Cardiac muscle cell (in vitro differentiated cells and primary cell): ENCODE results near the gene XXYLT1. TPM values are rescaled to one million over a fixed set of nuclear protein-coding genes. Genes with fewer than 3 reads are reported as not detected.

Experiments
- DNase-seq, 2 donors: peaks; one replicate each; pipeline versions ENCODE4 v3.0.0 to v3.0.0-alpha.2; 2010 to 2017; ENCODE audit warnings: low read depth in 1 of 2, low spot score in 1 of 2
- H3K27ac ChIP-seq: fragments of 200-600 bp; sonication (generic); 2 replicates; pipeline ENCODE4 v1.5.1; 2016
- H3K27me3 ChIP-seq: fragments of 200-600 bp; sonication (generic); 2 replicates; pipeline ENCODE4 v1.6.0; 2016; ENCODE audit warnings: control low read depth
- H3K36me3 ChIP-seq: fragments of 200-600 bp; sonication (generic); 2 replicates; pipeline ENCODE4 v1.5.1; 2016; ENCODE audit warnings: control low read depth
- H3K4me1 ChIP-seq: fragments of 200-600 bp; sonication (generic); 2 replicates; pipeline ENCODE4 v1.8.1; 2017; ENCODE audit warnings: low read depth, mild to moderate bottlenecking, mixed run types
- H3K4me3 ChIP-seq: fragments of 200-600 bp; sonication (generic); 2 replicates; pipeline ENCODE4 v1.5.1; 2016; ENCODE audit warnings: mild to moderate bottlenecking
- H3K9me3 ChIP-seq: fragments of 200-600 bp; sonication (generic); 2 replicates; pipeline ENCODE4 v1.5.1; 2017; ENCODE audit warnings: low read depth, mild to moderate bottlenecking, control low read depth
- CTCF ChIP-seq: IDR thresholded peaks from 2 replicates; pipeline ENCODE4 v1.5.1; 2012; ENCODE audit warnings: low read depth, mild to moderate bottlenecking, low read length
- polyA plus RNA-seq: library from polyadenylated mRNA; unstranded; fragments of >200 nt; fragmentation: Nextera tagmentation; extraction: Ambion mirVana; gene quantifications from 2 replicates; pipeline ENCODE4 v1.2.1, GENCODE V29; 2016
- total RNA-seq: library from RNA; depleted of rRNA; stranded (reverse); fragments of >200 nt; gene quantifications from 2 replicates; pipeline ENCODE4 v1.2.3, GENCODE V29; 2016

Gene XXYLT1
- total and polyA plus RNA-seq, 2 experiments from 2014 or later, result 52.5 to 62.2 TPM

DNA sequence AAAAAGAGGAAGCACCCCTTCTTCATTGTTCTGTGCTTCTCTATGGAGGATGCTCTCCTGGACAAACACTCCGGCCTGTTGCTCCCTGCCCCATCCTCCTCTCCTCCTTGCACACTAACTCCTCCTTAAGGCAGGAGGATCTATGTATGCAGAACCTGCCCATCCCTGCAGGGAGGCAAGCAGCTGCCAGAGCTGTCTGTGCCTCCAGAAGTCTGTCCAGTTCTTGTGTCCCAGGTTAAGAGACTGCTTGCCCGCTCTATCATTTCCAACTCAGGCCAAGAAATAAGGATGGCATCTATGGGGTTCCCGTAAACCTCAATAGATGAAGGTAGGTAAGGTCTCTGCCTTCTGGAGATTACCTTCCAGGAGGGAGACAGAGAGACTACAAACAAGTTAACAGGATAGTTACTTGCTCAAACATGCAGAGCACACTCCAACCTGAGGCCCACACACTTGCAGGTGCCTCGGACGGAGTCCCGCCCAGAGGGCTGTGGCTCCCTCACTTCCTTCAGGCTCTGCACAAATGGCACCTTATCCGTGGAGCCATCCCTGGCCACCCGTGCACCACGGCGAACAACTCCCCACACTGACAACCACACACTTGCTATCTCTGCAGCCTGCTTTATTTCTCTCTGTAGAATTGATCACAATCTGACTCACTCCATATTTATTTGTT lies 6.9 kb downstream of the XXYLT1 start:
- Histone ChIP-seq H3K4me1 (peaks cover 10% of the 10 kb centered on the region), H3K27me3 (no peaks in the 10 kb centered on the region), H3K27ac (no peak overlapping the region), H3K9me3 (no peaks in the 10 kb centered on the region), H3K36me3 (no peaks in the 10 kb centered on the region), H3K4me3 (no peak overlapping the region)
- no peak for TF ChIP-seq CTCF
- no peak for DNase-seq

GRCh38 chr3:195263193-195263924 lies 7.6 kb downstream of the XXYLT1 start:
- H3K36me3 ChIP-seq, result no peaks in the 10 kb centered on the region
- no peaks in the 10 kb centered on the region for H3K27me3 ChIP-seq
- H3K27ac ChIP-seq, result no peak overlapping the region
- no peak overlapping the region for H3K4me3 ChIP-seq
- no peak for TF ChIP-seq CTCF
- H3K4me1 ChIP-seq, result peaks cover 12% of the 10 kb centered on the region
- H3K9me3 ChIP-seq, result no peaks in the 10 kb centered on the region
- DNase-seq, result peak in 1 of 2 donors; percentile 14

DNA sequence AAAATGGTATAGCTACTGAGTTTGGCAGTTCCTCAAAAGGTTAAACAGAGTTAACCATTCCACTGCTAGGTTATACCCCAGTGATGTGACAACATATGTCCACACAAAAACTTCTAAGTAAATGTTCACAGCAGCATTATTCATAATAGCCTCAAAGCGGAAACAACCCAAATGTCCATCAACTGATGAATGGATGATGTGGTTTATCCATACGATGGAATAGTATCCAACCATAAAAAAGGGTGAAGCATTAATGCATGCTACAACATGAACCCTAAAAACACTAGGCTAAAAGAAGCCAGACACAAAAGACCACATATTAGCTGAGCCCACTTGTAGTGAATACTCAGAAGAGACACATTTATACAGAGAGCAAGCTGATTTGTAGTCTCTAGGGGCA lies 9.0 kb downstream of the XXYLT1 start:
- Histone ChIP-seq H3K27ac (no peak overlapping the region), H3K36me3 (no peaks in the 10 kb centered on the region), H3K4me1 (peaks cover 12% of the 10 kb centered on the region), H3K4me3 (no peak overlapping the region), H3K9me3 (no peaks in the 10 kb centered on the region), H3K27me3 (no peaks in the 10 kb centered on the region)
- no peak for TF ChIP-seq CTCF
- no peak for DNase-seq

DNA sequence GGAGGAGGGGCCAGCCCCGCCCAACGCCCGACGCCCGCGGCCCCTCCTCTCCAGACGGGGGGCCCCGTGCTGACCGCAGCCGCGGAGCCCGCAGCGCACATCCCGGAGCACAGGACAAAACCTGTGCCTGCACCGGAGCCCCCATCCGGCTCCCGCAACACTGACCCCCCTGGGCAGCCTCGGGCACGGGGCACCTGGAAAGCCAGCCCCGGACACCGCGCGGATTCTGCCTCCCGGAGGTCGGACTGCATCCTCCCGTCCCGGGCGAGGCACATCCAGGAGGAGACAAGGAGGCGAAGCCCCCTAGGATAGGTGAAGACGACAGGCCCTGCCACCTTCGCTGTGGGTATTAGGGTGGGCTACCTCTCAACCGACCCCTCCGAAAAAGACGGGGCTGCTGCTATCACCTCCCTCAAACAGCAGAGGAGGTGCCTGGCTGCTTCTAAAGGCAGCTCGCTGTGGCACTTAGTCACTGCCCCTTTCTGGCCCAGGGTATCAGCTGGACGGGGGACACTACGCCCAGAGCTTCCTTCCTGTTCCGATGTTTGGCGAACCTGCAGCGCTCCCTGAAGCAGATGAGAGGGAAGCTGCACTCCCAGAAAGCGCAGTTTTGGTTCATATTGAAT lies 10.6 kb downstream of the XXYLT1 start:
- no peaks in the 10 kb centered on the region for H3K27me3 ChIP-seq
- peak in 1 of 2 donors; percentile 25 for DNase-seq
- H3K4me1 ChIP-seq, result peaks cover 12% of the 10 kb centered on the region
- TF ChIP-seq CTCF, result no peak
- no peak overlapping the region for H3K27ac ChIP-seq
- H3K36me3 ChIP-seq, result no peaks in the 10 kb centered on the region
- peak overlapping the region; percentile 58 for H3K4me3 ChIP-seq
- no peaks in the 10 kb centered on the region for H3K9me3 ChIP-seq

- DNase-seq, result peak; percentile 93 to 98
- TF ChIP-seq CTCF, result peak; percentile 27
- peaks cover 12% of the 10 kb centered on the region for H3K4me1 ChIP-seq
- no peaks in the 10 kb centered on the region for H3K9me3 ChIP-seq
- H3K27me3 ChIP-seq, result no peaks in the 10 kb centered on the region
- peak overlapping the region; percentile 73 for H3K27ac ChIP-seq
- no peaks in the 10 kb centered on the region for H3K36me3 ChIP-seq
- peak overlapping the region; percentile 58 for H3K4me3 ChIP-seq
These were observed 11.3 kb downstream of the XXYLT1 start for GRCh38 chr3:195259475-195260279.
